ENCODE results near the gene NOXO1.

NOXO1 gene

GRCh38 chr16:2023092-2024031 lies 42.1 kb upstream of the NOXO1 start:
- peak; percentile 84 for TF ChIP-seq CTCF (IDR thresholded peaks at IDR 0.05; ENCODE audit: low read depth, low read length)
- 0 out of 2 replicates have a peak, but pooled peaks cover 4% of the 10 kb centered on the region for H3K4me1 ChIP-seq
- no peaks in the 10 kb centered on the region for H3K27me3 ChIP-seq
- no peaks in the 10 kb centered on the region for H3K36me3 ChIP-seq
- DNase-seq: peak; percentile 93
- no peaks in the 10 kb centered on the region for H3K9me3 ChIP-seq
- peak overlapping the region; percentile 53 for H3K4me3 ChIP-seq (ENCODE audit: low read depth, low read length)

GRCh38 chr16:2022723-2023091 lies 41.4 kb upstream of the NOXO1 start:
- no peaks in the 10 kb centered on the region for H3K27me3 ChIP-seq

GRCh38 chr16:2019921-2020831 lies 38.9 kb upstream of the NOXO1 start:
- Histone ChIP-seq H3K4me1 (0 out of 2 replicates have a peak, but pooled peaks cover 4% of the 10 kb centered on the region), H3K36me3 (no peaks in the 10 kb centered on the region), H3K4me3 (ENCODE audit: low read depth, low read length) (no peak overlapping the region), H3K9me3 (no peaks in the 10 kb centered on the region), H3K27me3 (no peaks in the 10 kb centered on the region)
- TF ChIP-seq CTCF (IDR thresholded peaks at IDR 0.05; ENCODE audit: low read depth, low read length): no peak
- DNase-seq: no peak

More at GRCh38 chr16:2022723-2023091, 41.4 kb upstream of the NOXO1 start:
- Histone ChIP-seq H3K9me3 (no peaks in the 10 kb centered on the region), H3K36me3 (no peaks in the 10 kb centered on the region), H3K4me1 (0 out of 2 replicates have a peak, but pooled peaks cover 4% of the 10 kb centered on the region), H3K4me3 (ENCODE audit: low read depth, low read length) (peak overlapping the region; percentile 50)
- peak; percentile 75 for DNase-seq
- TF ChIP-seq CTCF (IDR thresholded peaks at IDR 0.05; ENCODE audit: low read depth, low read length): no peak

GRCh38 chr16:2019518-2019920 lies 38.2 kb upstream of the NOXO1 start, which contains the start of gene NPW:
Gene NPW (plus strand): TSS chr16:2019785.
- DNase-seq: peak; percentile 28
- Histone ChIP-seq H3K27me3 (no peaks in the 10 kb centered on the region), H3K9me3 (no peaks in the 10 kb centered on the region), H3K4me1 (0 out of 2 replicates have a peak, but pooled peaks cover 4% of the 10 kb centered on the region), H3K4me3 (ENCODE audit: low read depth, low read length) (no peak within 1 kb of the TSS), H3K36me3 (no peaks in the 10 kb centered on the region)
- TF ChIP-seq CTCF (IDR thresholded peaks at IDR 0.05; ENCODE audit: low read depth, low read length): no peak

GRCh38 chr16:2016407-2016922 lies 35.2 kb upstream of the NOXO1 start:
- DNase-seq: peak; percentile 64
- TF ChIP-seq CTCF (IDR thresholded peaks at IDR 0.05; ENCODE audit: low read depth, low read length): peak; percentile 65
- Histone ChIP-seq H3K4me1 (no peaks in the 10 kb centered on the region), H3K36me3 (no peaks in the 10 kb centered on the region), H3K9me3 (no peaks in the 10 kb centered on the region), H3K27me3 (no peaks in the 10 kb centered on the region), H3K4me3 (ENCODE audit: low read depth, low read length) (no peak overlapping the region)
